ENCODE measurements around the gene FGFBP3.

- TF ChIP-seq, protein P1, sequence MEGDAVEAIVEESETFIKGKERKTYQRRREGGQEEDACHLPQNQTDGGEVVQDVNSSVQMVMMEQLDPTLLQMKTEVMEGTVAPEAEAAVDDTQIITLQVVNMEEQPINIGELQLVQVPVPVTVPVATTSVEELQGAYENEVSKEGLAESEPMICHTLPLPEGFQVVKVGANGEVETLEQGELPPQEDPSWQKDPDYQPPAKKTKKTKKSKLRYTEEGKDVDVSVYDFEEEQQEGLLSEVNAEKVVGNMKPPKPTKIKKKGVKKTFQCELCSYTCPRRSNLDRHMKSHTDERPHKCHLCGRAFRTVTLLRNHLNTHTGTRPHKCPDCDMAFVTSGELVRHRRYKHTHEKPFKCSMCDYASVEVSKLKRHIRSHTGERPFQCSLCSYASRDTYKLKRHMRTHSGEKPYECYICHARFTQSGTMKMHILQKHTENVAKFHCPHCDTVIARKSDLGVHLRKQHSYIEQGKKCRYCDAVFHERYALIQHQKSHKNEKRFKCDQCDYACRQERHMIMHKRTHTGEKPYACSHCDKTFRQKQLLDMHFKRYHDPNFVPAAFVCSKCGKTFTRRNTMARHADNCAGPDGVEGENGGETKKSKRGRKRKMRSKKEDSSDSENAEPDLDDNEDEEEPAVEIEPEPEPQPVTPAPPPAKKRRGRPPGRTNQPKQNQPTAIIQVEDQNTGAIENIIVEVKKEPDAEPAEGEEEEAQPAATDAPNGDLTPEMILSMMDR (IDR thresholded peaks at IDR 0.05), result peak in 1 of 6 experiments; percentile 3
- no peak for TF ChIP-seq POLR2A (IDR thresholded peaks at IDR 0.05)
Observed at GRCh38 chr10:91909117-91909677, at the start of gene FGFBP3.

All from thyroid gland (tissue), 4 donors.